NCI-H2107 treated with DMSO at 0.1 percent for 48 hours (cell line): Measurements from ENCODE around the gene PACSIN2.
"Not testable (repeated sequence)": the region's sequence is repeated elsewhere in the genome, so short reads cannot be mapped to it uniquely, and the experiment has no call there.

Source experiments
- DNase-seq: peaks from one replicate; lab custom pipeline; 2025; ENCODE audit not compliant: unreplicated experiment; lab: John Stamatoyannopoulos, UW

PACSIN2 gene

GRCh38 chr22:43012390-43012789 lies 2.6 kb downstream of the PACSIN2 start:
- no peak for DNase-seq

GRCh38 chr22:43011079-43011478 lies 3.9 kb downstream of the PACSIN2 start:
- DNase-seq: no peak

GRCh38 chr22:43009444-43009843 lies 5.5 kb downstream of the PACSIN2 start:
- DNase-seq: no peak

GRCh38 chr22:43008921-43009320 lies 6.0 kb downstream of the PACSIN2 start:
- no peak for DNase-seq

- DNase-seq: no peak
These were observed 6.4 kb downstream of the PACSIN2 start for GRCh38 chr22:43008509-43008908.

- DNase-seq: no peak
These were observed 7.3 kb downstream of the PACSIN2 start for GRCh38 chr22:43007519-43008102.

- no peak for DNase-seq
These were observed 8.2 kb downstream of the PACSIN2 start for GRCh38 chr22:43006753-43007152.

GRCh38 chr22:43006016-43006505 lies 8.9 kb downstream of the PACSIN2 start:
- DNase-seq: no peak

- DNase-seq: no peak
These were observed 9.8 kb downstream of the PACSIN2 start for GRCh38 chr22:43005106-43005505.

- peak; percentile 51 for DNase-seq
These were observed 10.4 kb downstream of the PACSIN2 start for GRCh38 chr22:43004362-43005035.

GRCh38 chr22:43002202-43002586 lies 12.8 kb downstream of the PACSIN2 start:
- DNase-seq: no peak

- no peak for DNase-seq
These were observed 13.4 kb downstream of the PACSIN2 start for GRCh38 chr22:43001271-43002201.

- DNase-seq: no peak
These were observed 14.3 kb downstream of the PACSIN2 start for GRCh38 chr22:43000441-43001175.

GRCh38 chr22:42997582-42998090 lies 17.3 kb downstream of the PACSIN2 start:
- no peak for DNase-seq

GRCh38 chr22:42996646-42997365 lies 18.1 kb downstream of the PACSIN2 start:
- no peak for DNase-seq

- not testable (repeated sequence) for DNase-seq
These were observed 19.3 kb downstream of the PACSIN2 start for GRCh38 chr22:42995654-42996053.

- DNase-seq: no peak
These were observed 19.9 kb downstream of the PACSIN2 start for GRCh38 chr22:42994917-42995562.

- no peak for DNase-seq
These were observed 20.6 kb downstream of the PACSIN2 start for GRCh38 chr22:42994276-42994916.

GRCh38 chr22:42993651-42994275 lies 21.2 kb downstream of the PACSIN2 start:
- DNase-seq: no peak
